ENCODE measurements around the gene MBNL1.
A peak's percentile ranks its signal among the peaks of the same experiment; 100 is the strongest.

The MBNL1 gene

DNA sequence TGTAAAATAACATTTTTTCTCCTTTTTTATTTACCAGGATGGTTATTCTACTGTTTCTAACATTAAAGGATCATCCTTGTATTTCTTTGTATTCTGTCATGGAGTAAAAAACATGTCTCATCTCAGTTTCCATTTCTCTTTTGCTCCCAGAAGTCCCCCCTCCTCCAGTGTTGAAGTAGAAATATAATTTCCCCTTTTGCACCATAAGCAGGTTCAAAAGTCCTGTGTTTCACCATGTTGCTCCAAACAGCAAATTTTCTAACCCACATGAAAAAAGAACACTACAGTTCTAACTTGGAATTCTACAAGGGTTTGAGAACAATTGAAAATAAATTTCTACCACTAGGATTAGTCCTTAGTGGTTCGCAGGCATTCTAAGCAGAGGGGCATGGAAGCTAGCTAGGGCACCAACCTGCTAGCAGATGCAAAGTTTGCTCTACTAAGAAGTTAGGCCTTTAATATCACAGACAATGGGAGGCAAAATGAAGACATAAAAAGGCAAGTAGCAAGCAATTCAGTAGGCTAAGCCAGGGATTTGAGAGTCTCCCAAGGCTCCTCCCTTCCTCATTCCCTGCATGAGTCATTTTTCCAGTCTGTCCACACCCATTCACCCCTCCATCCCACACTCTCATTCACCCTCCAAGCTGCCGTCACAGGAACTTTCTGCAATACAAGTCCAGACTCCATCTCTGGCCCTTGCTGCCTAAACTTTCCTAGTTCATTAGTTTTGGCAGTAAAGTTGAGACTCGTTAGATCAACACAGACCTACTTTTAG lies 2.3 kb upstream of the MBNL1 start:
- Histone ChIP-seq H3K4me3 (ENCODE audit: low read depth, low read length) (no peak overlapping the region), H3K4me1 (ENCODE audit: control insufficient read depth, insufficient read depth, low read length) (no peaks in the 10 kb centered on the region), H3K27ac (ENCODE audit: extremely low read depth, low read depth, low read length) (no peak overlapping the region), H3K36me3 (ENCODE audit: control insufficient read depth in 2 of 2, insufficient read depth in 1 of 2, low read length in 2 of 2) (no peaks in the 10 kb centered on the region), H3K9me3 (ENCODE audit: control insufficient read depth, insufficient read depth, low read depth, low read length) (no peaks in the 10 kb centered on the region)
- POLR2A ChIA-PET, result no interaction called here
- CTCF ChIA-PET, result no interaction called here
- TF ChIP-seq ZNF792 (tag by site-specific recombination; IDR thresholded peaks at IDR 0.05) (no peak), MYNN (tag by site-specific recombination; IDR thresholded peaks at IDR 0.05; ENCODE audit: borderline replicate concordance) (peak; percentile 64; the same call in 1 of the 2 replicates), ZNF600 (tag by site-specific recombination; IDR thresholded peaks at IDR 0.05) (peak; percentile 95), ZNF544 (tag by site-specific recombination; IDR thresholded peaks at IDR 0.05) (no peak), ZNF132 (tag by site-specific recombination; IDR thresholded peaks at IDR 0.05; ENCODE audit: borderline replicate concordance) (no peak), ZNF791 (tag by site-specific recombination; IDR thresholded peaks at IDR 0.05) (no peak), ZNF211 (tag by site-specific recombination; IDR thresholded peaks at IDR 0.05; ENCODE audit: low read depth) (no peak), ZNF629 (tag by site-specific recombination; IDR thresholded peaks at IDR 0.05) (peak; percentile 51; the same call in 1 of the 2 replicates), ZNF747 (tag by site-specific recombination; IDR thresholded peaks at IDR 0.05) (no peak), SP3 (tag by site-specific recombination; IDR thresholded peaks at IDR 0.05) (peak; percentile 28; the same call in 1 of the 2 replicates), GLI4 (tag by site-specific recombination; IDR thresholded peaks at IDR 0.05) (no peak), GLIS1 (tag by site-specific recombination; IDR thresholded peaks at IDR 0.05) (peak; percentile 8; the same call in 1 of the 2 replicates), ZNF366 (tag by site-specific recombination; conservative IDR thresholded peaks at IDR 0.05) (0 out of 2 replicates have a peak, but pooled peaks have one; percentile 62), ZBTB8A (tag by site-specific recombination; IDR thresholded peaks at IDR 0.05) (0 out of 2 replicates have a peak, but pooled peaks have one; percentile 19), ZNF2 (tag by site-specific recombination; IDR thresholded peaks at IDR 0.05) (no peak), SP7 (tag by site-specific recombination; IDR thresholded peaks at IDR 0.05) (peak; percentile 51; the same call in 1 of the 2 replicates), KLF8 (tag by site-specific recombination; IDR thresholded peaks at IDR 0.05) (peak; percentile 59; the same call in 1 of the 2 replicates), ZFHX2 (tag by site-specific recombination; conservative IDR thresholded peaks at IDR 0.05) (0 out of 2 replicates have a peak, but pooled peaks have one; percentile 33), ZNF555 (tag by site-specific recombination; conservative IDR thresholded peaks at IDR 0.05) (no peak), GFI1B (tag by site-specific recombination; IDR thresholded peaks at IDR 0.05) (no peak), WT1 (tag by site-specific recombination; IDR thresholded peaks at IDR 0.05) (peak; percentile 54; the same call in 1 of the 2 replicates), ZNF558 (tag by site-specific recombination; IDR thresholded peaks at IDR 0.05) (no peak)
- TF ChIP-seq, protein P1, sequence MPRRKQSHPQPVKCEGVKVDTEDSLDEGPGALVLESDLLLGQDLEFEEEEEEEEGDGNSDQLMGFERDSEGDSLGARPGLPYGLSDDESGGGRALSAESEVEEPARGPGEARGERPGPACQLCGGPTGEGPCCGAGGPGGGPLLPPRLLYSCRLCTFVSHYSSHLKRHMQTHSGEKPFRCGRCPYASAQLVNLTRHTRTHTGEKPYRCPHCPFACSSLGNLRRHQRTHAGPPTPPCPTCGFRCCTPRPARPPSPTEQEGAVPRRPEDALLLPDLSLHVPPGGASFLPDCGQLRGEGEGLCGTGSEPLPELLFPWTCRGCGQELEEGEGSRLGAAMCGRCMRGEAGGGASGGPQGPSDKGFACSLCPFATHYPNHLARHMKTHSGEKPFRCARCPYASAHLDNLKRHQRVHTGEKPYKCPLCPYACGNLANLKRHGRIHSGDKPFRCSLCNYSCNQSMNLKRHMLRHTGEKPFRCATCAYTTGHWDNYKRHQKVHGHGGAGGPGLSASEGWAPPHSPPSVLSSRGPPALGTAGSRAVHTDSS (tag by site-specific recombination; IDR thresholded peaks at IDR 0.05), result no peak
- TF ChIP-seq, protein P2, sequence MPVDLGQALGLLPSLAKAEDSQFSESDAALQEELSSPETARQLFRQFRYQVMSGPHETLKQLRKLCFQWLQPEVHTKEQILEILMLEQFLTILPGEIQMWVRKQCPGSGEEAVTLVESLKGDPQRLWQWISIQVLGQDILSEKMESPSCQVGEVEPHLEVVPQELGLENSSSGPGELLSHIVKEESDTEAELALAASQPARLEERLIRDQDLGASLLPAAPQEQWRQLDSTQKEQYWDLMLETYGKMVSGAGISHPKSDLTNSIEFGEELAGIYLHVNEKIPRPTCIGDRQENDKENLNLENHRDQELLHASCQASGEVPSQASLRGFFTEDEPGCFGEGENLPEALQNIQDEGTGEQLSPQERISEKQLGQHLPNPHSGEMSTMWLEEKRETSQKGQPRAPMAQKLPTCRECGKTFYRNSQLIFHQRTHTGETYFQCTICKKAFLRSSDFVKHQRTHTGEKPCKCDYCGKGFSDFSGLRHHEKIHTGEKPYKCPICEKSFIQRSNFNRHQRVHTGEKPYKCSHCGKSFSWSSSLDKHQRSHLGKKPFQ (tag by site-specific recombination; IDR thresholded peaks at IDR 0.05), result no peak
- TF ChIP-seq, protein P3, sequence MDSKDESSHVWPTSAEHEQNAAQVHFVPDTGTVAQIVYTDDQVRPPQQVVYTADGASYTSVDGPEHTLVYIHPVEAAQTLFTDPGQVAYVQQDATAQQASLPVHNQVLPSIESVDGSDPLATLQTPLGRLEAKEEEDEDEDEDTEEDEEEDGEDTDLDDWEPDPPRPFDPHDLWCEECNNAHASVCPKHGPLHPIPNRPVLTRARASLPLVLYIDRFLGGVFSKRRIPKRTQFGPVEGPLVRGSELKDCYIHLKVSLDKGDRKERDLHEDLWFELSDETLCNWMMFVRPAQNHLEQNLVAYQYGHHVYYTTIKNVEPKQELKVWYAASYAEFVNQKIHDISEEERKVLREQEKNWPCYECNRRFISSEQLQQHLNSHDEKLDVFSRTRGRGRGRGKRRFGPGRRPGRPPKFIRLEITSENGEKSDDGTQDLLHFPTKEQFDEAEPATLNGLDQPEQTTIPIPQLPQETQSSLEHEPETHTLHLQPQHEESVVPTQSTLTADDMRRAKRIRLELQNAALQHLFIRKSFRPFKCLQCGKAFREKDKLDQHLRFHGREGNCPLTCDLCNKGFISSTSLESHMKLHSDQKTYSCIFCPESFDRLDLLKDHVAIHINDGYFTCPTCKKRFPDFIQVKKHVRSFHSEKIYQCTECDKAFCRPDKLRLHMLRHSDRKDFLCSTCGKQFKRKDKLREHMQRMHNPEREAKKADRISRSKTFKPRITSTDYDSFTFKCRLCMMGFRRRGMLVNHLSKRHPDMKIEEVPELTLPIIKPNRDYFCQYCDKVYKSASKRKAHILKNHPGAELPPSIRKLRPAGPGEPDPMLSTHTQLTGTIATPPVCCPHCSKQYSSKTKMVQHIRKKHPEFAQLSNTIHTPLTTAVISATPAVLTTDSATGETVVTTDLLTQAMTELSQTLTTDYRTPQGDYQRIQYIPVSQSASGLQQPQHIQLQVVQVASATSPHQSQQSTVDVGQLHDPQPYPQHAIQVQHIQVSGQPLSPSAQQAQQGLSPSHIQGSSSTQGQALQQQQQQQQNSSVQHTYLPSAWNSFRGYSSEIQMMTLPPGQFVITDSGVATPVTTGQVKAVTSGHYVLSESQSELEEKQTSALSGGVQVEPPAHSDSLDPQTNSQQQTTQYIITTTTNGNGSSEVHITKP (tag by site-specific recombination; IDR thresholded peaks at IDR 0.05), result peak; percentile 84
- TF ChIP-seq, protein P4, sequence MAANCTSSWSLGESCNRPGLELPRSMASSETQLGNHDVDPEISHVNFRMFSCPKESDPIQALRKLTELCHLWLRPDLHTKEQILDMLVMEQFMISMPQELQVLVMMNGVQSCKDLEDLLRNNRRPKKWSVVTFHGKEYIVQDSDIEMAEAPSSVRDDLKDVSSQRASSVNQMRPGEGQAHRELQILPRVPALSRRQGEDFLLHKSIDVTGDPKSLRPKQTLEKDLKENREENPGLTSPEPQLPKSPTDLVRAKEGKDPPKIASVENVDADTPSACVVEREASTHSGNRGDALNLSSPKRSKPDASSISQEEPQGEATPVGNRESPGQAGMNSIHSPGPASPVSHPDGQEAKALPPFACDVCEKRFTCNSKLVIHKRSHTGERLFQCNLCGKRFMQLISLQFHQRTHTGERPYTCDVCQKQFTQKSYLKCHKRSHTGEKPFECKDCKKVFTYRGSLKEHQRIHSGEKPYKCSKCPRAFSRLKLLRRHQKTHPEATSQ (tag by site-specific recombination; IDR thresholded peaks at IDR 0.05), result no peak
- TF ChIP-seq, protein P5, sequence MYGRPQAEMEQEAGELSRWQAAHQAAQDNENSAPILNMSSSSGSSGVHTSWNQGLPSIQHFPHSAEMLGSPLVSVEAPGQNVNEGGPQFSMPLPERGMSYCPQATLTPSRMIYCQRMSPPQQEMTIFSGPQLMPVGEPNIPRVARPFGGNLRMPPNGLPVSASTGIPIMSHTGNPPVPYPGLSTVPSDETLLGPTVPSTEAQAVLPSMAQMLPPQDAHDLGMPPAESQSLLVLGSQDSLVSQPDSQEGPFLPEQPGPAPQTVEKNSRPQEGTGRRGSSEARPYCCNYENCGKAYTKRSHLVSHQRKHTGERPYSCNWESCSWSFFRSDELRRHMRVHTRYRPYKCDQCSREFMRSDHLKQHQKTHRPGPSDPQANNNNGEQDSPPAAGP (tag by site-specific recombination; IDR thresholded peaks at IDR 0.05), result no peak
- TF ChIP-seq, protein P6, sequence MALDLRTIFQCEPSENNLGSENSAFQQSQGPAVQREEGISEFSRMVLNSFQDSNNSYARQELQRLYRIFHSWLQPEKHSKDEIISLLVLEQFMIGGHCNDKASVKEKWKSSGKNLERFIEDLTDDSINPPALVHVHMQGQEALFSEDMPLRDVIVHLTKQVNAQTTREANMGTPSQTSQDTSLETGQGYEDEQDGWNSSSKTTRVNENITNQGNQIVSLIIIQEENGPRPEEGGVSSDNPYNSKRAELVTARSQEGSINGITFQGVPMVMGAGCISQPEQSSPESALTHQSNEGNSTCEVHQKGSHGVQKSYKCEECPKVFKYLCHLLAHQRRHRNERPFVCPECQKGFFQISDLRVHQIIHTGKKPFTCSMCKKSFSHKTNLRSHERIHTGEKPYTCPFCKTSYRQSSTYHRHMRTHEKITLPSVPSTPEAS (tag by site-specific recombination; IDR thresholded peaks at IDR 0.05), result no peak

Data from HEK293 (cell line).